Renal pelvis (tissue), 4 donors: ENCODE results near the gene DNAH17. TPM values are rescaled to one million over a fixed set of nuclear protein-coding genes. Genes with fewer than 3 reads are reported as not detected.

Experiments
- DNase-seq: peaks from one replicate; pipeline ENCODE4 v3.0.0-alpha.2; 2013
- polyA plus RNA-seq, 3 donors: library from polyadenylated mRNA; unstranded; fragments of 120-200 nt; gene quantifications; one replicate each; pipeline ENCODE4 v1.2.1, GENCODE V29; 2013; ENCODE audit not compliant: insufficient read length in 3 of 3

The DNAH17 gene
- polyA plus RNA-seq, 3 donors: 2.2 to 4.4 (median 4.0) TPM

- DNase-seq: no peak
Observed at GRCh38 chr17:78573955-78574354, 3.2 kb downstream of the DNAH17 start.

GRCh38 chr17:78572239-78573205 is 4.7 kb downstream of the DNAH17 start:
- DNase-seq: no peak

- DNase-seq: no peak
Observed at GRCh38 chr17:78571329-78571728, 5.9 kb downstream of the DNAH17 start.

GRCh38 chr17:78568494-78569115 is 8.6 kb downstream of the DNAH17 start:
- DNase-seq: no peak

GRCh38 chr17:78567991-78568390 is 9.2 kb downstream of the DNAH17 start:
- no peak for DNase-seq

GRCh38 chr17:78566947-78567346 is 10.2 kb downstream of the DNAH17 start:
- peak; percentile 45 for DNase-seq

- peak; percentile 45 for DNase-seq
Observed at GRCh38 chr17:78563189-78564145, 13.7 kb downstream of the DNAH17 start.

GRCh38 chr17:78562734-78563133 is 14.5 kb downstream of the DNAH17 start:
- DNase-seq: no peak

GRCh38 chr17:78561166-78561565 is 16.0 kb downstream of the DNAH17 start:
- DNase-seq: no peak

- no peak for DNase-seq
Observed at GRCh38 chr17:78560731-78561130, 16.5 kb downstream of the DNAH17 start.

GRCh38 chr17:78559749-78560368 is 17.3 kb downstream of the DNAH17 start:
- no peak for DNase-seq

- DNase-seq: no peak
Observed at GRCh38 chr17:78558989-78559388, 18.2 kb downstream of the DNAH17 start.

GRCh38 chr17:78558181-78558850 is 18.9 kb downstream of the DNAH17 start:
- DNase-seq: no peak

GRCh38 chr17:78557598-78558039 is 19.6 kb downstream of the DNAH17 start:
- no peak for DNase-seq

GRCh38 chr17:78556812-78557211 is 20.4 kb downstream of the DNAH17 start:
- DNase-seq: no peak

- DNase-seq: no peak
Observed at GRCh38 chr17:78555746-78556401, 21.3 kb downstream of the DNAH17 start.

GRCh38 chr17:78550464-78550863 is 26.7 kb downstream of the DNAH17 start:
- DNase-seq: no peak

- DNase-seq: no peak
Observed at GRCh38 chr17:78548725-78549124, 28.5 kb downstream of the DNAH17 start.

- no peak for DNase-seq
Observed at GRCh38 chr17:78547035-78547434, 30.2 kb downstream of the DNAH17 start.

GRCh38 chr17:78546476-78546875 is 30.7 kb downstream of the DNAH17 start:
- DNase-seq: no peak
